Measurements from ENCODE around the gene ATP5ME.
"Not testable (repeated sequence)": the region's sequence is repeated elsewhere in the genome, so short reads cannot be mapped to it uniquely, and the experiment has no call there.

DNA sequence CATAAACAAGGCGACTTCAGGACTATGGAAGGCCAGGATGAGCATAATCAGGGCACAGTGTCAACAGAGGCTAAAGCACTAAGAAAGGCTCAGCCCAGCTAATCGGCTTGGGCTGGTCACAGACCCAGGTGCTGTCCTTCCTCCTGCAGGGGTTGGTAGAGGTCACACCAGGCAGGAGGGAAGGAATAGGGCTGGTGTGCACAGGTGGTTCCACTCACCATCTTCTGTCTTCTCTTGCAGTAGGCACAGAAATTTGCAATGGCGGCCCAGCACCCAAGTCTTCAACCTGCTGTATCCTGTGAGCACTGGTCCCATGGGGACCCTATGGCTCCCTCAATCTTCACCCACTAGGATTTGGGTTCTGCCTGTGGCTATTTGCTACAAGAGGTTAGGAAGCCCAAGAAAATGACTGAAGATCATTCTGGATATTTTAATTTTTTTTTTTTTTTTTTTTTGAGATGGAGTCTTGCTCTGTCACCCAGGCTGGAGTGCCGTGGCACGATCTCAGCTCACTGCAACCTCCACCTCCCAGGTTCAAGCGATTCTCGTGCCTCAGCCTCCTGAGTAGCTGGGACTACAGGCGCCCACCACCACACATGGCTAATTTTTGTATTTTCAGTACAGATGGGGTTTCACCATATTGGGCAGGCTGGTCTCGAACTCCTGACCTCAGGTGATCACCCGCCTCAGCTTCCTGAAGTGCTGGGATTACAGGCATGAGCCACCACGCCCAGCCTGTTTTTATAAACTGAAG is 4.1 kb downstream of the ATP5ME start:
- TF ChIP-seq POLR2A (IDR thresholded peaks at IDR 0.05), result not testable (repeated sequence)
- TF ChIP-seq, protein P1, sequence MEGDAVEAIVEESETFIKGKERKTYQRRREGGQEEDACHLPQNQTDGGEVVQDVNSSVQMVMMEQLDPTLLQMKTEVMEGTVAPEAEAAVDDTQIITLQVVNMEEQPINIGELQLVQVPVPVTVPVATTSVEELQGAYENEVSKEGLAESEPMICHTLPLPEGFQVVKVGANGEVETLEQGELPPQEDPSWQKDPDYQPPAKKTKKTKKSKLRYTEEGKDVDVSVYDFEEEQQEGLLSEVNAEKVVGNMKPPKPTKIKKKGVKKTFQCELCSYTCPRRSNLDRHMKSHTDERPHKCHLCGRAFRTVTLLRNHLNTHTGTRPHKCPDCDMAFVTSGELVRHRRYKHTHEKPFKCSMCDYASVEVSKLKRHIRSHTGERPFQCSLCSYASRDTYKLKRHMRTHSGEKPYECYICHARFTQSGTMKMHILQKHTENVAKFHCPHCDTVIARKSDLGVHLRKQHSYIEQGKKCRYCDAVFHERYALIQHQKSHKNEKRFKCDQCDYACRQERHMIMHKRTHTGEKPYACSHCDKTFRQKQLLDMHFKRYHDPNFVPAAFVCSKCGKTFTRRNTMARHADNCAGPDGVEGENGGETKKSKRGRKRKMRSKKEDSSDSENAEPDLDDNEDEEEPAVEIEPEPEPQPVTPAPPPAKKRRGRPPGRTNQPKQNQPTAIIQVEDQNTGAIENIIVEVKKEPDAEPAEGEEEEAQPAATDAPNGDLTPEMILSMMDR (IDR thresholded peaks at IDR 0.05), result not testable (repeated sequence)

All from body of pancreas (tissue), 4 donors.